Measurements from ENCODE around the gene SLC22A23.

SLC22A23 gene

DNA sequence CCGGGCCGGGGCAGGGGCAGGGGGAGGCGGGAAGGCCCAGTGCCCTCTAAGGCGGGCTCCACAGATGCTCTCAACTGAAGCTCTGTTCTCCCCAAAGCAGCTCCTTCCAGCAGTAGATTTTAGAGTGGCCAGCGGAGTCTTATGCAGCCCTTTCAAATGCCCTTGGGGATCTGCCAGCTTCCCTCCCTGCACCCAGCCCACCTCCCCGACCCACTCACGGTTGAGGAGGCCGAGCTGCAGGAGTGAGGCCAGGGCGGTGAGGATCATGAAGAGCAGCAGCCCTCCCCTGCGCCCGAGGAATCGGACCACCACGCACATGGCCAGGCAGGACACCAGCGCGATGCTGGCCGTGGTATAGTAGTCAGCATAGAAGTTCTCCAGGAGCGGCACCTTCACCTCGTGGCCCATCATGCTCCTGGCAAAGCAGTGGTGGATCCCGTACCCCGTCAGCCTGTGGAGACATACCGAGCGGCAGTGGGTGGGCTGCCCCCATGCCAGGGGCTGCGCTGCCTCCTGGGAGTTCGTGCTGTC is 170.1 kb downstream of the SLC22A23 start:
- no peak for DNase-seq (ENCODE audit: low read depth, low spot score)

GRCh38 chr6:3285732-3286131 is 171.1 kb downstream of the SLC22A23 start:
- DNase-seq (ENCODE audit: low read depth, low spot score), result no peak

DNA sequence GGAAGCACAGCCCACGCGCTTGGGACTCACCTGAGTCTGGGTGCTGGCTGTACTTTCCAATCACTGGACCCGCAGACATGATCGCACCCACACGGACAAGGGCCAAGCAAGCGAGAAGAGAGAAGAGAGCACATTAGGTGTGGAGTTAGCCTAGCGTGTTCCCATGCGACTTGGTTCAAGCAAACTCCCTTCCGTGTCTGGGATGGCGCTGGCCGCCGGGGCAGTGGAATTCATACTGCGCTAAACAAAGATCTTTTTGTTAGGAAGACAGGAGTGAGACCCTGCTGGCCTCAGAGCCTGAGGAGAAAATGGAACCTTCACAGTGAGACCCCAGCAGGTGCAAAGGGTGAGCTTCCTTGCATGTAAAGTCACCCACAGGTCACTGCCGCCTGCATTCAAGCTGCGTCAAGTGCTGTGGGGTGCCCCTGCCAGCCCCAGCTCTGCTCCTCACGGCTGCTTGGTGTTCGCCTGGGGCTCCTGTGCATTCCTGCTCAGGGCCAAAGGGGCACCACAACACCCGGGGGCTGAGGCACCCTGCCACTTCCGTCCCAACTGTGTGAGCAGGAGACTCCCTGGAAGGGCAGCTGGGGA is 171.7 kb downstream of the SLC22A23 start:
- DNase-seq (ENCODE audit: low read depth, low spot score), result peak; percentile 36

DNA sequence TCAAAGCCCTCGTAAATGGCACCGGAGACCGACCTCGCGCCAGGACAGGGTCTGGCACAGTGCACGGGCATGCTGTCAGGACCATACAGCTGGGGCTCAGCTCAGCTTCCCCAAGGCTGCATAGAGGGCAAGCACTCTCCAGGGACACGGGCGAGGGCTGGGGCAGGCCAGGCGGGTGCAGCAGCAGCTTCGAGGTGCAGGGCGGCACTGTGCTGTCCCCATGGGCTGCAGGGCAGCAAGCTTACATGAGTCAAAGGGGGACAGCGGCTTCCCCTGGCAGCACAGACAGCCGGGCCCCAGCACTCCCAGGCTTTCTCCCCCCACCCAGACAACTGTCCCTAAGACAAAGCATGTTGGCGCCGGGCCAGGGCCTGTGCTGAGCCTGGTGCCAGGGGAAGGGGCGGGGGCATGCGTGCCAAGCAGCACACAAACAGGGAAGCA is 172.4 kb downstream of the SLC22A23 start:
- peak; percentile 15 for DNase-seq (ENCODE audit: low read depth, low spot score)

- DNase-seq (ENCODE audit: low read depth, low spot score), result no peak
Observed at GRCh38 chr6:3283641-3284435, 173.0 kb downstream of the SLC22A23 start.

GRCh38 chr6:3283241-3283640 is 173.6 kb downstream of the SLC22A23 start:
- no peak for DNase-seq (ENCODE audit: low read depth, low spot score)

DNA sequence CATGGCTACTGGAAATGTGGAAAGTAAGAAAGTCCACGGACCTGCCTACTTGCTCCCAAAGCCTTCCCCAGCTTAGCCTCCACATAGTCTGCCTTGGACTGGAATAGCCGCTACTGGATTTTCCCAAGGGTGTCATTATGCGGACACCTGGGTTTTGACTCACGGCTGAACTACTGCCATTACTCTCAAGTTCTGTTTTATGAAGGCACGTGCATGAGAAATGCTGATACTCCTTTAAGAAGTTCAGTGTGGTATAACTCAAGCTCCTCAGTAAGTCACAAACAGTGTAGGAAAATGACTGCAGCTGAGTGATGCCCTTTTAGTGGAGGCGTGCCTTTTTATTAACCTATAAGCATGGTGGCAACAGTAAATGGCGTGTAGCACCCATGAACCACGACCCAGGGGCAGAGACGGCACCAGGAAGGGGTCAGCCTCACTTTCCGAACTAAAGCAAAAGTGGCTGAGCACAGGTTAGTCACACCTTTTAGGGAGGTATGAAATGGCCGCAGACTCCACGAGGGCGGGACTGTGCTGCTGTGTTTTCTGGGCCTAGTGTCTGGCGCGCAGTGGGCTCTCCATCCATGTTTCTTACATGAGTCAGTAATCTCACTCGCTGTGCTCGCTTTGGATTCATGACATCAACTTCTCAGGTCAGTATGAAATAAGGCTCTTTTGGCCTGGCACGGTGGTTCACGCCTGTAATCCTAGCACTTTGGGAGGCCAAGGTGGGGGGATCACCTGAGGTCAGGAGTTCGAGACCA is 174.2 kb downstream of the SLC22A23 start:
- no peak for DNase-seq (ENCODE audit: low read depth, low spot score)

GRCh38 chr6:3281631-3282475 is 175.0 kb downstream of the SLC22A23 start:
- DNase-seq (ENCODE audit: low read depth, low spot score), result peak; percentile 92

GRCh38 chr6:3280866-3281465 is 175.9 kb downstream of the SLC22A23 start:
- DNase-seq (ENCODE audit: low read depth, low spot score), result peak; percentile 19

DNA sequence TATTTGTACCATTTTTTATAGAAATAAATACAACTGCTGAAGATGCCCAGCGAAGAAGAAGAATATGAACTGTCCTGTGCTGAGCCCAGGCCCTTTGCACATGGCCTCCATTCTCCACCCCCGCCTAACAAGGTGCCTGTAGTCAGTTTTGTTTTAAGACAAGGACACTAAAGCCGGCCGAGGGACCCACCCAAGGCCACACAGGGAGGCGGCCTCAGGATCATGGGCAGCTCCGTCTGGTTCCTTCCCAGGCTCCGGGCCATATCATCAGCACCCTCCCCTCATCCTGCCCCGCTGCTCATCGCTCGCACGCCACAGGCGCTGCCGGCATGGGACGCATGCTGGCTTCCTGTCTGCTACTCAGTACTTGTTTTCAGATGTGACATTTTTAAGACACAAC is 176.8 kb downstream of the SLC22A23 start:
- DNase-seq (ENCODE audit: low read depth, low spot score), result no peak

DNA sequence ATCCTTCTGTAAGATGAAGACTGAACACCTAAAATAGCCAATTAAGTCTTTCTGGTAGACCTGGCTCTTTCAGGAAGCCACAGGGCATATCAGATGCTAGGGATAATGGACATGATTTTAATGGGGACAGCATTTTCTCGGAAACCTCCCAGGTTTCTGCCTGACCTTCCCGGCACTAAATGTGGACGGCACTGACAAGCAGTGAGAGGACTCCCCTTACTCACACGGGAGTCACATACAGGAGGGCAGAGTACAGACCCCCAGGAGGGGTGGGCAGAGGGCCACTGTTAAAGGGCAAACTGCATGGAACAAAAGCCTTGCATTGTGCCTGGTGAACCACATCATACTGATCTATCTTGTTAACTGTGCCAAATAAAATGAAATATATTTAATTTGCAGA is 178.2 kb downstream of the SLC22A23 start:
- no peak for DNase-seq (ENCODE audit: low read depth, low spot score)

DNA sequence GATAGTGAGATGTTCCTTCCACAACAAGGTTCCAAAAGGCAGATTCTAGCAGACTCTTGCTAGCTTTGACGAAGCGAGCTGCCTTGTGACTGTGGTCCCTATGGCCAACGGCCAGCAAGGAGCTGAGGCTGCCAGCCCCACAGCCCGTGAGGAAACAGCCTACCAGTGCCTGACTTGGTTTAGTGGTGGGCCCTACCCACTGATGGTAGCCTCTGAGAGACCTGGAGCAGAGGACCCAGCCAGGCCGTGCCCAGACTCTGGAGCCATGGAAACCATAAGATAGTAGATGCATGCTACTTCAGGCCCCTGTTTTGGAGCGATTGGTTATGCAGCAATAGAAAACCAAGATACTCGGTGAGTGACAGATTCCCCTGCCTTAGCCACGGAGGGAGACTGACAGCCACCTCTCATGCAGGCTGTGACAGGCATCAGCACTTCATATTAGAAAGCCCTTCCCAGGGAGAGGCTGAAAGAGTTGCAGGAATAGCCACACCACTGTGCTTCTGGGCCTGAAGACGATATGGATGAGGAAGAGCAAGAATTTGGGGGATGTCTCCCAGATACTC is 178.9 kb downstream of the SLC22A23 start:
- DNase-seq (ENCODE audit: low read depth, low spot score), result no peak

DNA sequence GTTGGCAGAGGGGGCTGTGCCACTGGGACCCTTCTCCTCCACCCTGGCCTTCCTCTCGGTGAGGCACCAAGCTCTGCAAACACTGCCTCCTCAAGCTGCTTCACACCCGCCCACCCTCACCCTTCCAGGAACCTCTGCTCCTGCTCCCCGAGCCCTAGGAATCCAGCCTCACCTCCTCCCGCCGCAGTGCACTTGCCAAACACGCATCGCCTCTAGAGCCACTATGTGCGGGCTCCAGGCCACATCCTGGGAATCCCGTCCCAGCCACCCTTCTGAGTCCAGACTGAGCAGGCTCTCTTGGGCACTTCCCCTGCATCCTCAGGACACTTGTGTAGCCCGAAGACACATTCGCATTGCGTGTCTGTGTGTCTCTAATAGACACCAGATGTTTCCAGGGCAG is 179.6 kb downstream of the SLC22A23 start:
- no peak for DNase-seq (ENCODE audit: low read depth, low spot score)

DNA sequence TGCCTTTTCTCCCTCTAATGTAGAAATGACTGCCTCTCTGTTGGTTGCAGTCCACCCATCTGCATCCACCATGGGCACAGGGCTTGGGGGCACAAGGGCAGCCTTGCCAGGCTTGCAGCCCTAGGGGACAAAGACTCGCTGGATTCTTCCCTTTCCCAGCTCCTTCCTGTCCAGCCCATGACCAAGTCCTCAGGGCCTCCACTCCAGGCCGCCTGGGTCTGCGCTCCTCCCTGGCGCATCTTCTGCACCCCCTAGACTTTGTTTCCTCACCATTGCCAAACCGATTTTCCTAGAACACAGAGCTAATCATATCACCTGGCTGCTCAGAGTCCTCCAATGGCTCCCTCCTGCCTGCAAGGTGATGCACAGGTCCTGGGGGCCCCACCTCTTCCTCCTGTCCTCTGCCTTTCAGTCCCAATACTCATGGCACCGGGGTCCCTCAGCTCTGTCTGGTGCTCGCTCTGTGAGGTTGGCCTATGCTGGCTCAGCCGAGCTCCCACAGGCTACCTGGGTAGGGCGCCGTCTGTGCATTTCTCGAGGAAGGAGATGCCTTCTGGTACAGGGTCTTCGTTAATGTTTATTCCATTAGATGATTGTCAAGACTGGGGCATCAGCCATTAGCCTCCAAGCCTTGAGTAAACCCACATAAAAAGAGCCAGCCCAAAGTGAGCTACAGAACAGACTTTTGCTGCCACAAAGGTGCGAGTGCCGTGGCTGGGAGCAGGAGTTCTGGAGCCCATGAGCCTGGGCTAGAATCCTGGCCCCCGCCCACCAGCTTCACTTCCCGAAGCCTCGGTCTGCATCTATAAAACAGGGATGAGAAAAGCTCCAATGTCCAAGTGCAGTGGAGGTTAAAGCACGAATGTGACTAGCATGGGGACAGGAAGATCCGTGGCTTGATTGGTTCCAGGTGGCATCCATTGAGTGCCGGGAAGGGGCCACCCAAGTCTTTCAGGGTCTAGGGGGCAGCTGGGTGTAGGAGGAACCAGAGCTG is 180.4 kb downstream of the SLC22A23 start:
- DNase-seq (ENCODE audit: low read depth, low spot score), result no peak

DNA sequence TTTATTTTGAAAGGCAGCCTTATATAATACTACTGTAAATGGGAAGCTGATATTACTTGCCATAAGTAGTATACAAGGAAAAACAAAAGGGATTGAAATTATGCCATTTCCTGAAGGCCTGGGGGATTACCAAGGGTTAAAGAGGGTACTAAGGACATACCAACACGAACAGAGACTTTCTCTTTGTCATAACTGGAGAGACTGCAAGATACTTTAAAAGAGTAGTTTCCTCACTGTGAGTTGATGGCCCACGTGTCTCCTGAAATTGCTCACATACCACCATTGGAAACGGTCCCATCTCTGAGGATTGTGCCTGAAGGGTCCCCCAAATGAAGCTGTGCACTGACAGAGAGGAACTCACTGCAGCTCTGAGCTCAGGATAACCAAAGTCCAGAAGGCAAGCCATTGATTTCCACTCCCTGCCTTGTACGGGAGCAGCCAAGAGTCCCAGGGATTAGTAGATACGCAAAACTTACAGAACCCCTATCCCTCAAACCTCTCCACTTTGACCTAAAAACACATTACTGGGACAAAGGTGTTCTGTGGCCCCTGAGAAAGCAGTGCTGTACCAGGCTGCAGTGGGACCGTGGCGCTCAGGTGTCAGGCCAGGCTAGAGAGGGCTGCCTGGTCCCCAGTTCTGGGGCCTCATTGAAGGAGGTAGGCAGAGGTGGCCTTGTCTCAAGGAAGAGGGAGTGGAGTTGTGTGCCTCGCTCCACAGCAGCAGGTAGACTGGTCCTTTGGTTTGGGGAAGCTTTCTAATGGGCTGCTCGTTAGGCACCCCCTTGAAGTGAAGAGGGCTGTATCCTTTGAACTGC is 182.9 kb downstream of the SLC22A23 start:
- DNase-seq (ENCODE audit: low read depth, low spot score), result no peak

DNA sequence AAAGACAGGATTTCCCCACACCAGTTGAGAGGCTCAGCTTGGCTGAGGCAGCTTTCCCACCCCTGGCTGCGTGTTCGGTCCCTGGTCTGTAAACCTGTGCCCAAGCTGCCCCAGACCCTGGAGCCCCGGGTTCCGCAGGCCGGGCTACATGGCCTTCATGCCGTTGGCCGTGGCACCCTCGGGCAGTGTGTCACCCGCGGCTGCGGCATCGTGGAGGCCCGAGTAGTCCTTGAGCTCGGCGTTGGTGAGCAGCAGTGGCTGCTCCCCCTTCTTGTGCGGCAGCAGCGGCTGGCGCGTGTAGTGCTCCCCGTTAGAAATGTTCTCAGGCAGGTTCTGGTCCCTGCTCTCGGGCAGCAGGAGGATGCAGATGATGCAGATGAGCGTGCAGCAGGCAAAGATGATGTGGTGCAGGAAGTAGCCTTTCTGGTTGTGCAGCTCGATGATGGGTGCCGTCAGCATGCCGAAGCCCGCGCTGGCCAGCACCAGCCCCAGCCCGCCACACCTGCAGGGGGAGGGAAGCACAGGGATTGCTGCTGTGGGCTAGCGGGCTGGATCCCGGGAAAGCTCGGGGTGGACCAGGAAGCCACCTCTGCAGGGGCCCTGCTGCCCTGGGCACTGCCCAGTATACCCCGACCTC is 183.8 kb downstream of the SLC22A23 start:
- DNase-seq (ENCODE audit: low read depth, low spot score), result no peak

DNA sequence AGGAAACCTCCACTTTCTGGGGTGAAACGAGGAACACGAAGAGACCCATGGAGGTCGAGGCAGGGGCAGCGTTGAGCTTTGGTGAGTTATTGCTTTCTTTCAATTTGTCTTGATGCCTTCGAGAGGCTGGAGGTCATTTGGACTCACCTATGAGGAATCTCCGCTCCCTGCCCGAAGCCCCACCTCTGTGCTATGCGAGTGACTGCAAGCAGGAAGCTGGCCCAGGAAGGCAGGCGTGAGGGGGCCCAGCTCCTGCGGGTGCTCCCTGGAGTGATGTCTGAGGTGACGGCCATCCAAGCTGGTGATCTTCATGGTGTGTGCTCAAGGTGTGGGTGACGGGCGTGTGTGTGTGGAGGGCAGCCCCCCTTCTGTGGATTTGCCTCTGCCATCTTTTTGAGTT is 185.1 kb downstream of the SLC22A23 start:
- no peak for DNase-seq (ENCODE audit: low read depth, low spot score)

- DNase-seq (ENCODE audit: low read depth, low spot score), result no peak
Observed at GRCh38 chr6:3270258-3270657, 186.6 kb downstream of the SLC22A23 start.

Data from astrocyte of the hippocampus (primary cell).